Measurements from ENCODE around the gene REEP1. TPM values are rescaled to one million over a fixed set of nuclear protein-coding genes. Genes with fewer than 3 reads are reported as not detected.

The REEP1 gene
- total RNA-seq, 6 donors from 2014 or later: 4.1 to 10.4 (median 7.5) TPM

- ATAC-seq (ENCODE audit: low FRiP score in 2 of 2) (no peak), DNase-seq (no peak)
- H3K36me3 ChIP-seq: peaks cover 0 to 75% (median 39%) of the 10 kb centered on the region in 4 donors
- no peak for TF ChIP-seq POLR2A (IDR thresholded peaks at IDR 0.05)
- no peak for TF ChIP-seq EP300 (IDR thresholded peaks at IDR 0.05)
- no peak for TF ChIP-seq POLR2AphosphoS5 (IDR thresholded peaks at IDR 0.05)
- TF ChIP-seq, protein P1, sequence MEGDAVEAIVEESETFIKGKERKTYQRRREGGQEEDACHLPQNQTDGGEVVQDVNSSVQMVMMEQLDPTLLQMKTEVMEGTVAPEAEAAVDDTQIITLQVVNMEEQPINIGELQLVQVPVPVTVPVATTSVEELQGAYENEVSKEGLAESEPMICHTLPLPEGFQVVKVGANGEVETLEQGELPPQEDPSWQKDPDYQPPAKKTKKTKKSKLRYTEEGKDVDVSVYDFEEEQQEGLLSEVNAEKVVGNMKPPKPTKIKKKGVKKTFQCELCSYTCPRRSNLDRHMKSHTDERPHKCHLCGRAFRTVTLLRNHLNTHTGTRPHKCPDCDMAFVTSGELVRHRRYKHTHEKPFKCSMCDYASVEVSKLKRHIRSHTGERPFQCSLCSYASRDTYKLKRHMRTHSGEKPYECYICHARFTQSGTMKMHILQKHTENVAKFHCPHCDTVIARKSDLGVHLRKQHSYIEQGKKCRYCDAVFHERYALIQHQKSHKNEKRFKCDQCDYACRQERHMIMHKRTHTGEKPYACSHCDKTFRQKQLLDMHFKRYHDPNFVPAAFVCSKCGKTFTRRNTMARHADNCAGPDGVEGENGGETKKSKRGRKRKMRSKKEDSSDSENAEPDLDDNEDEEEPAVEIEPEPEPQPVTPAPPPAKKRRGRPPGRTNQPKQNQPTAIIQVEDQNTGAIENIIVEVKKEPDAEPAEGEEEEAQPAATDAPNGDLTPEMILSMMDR (IDR thresholded peaks at IDR 0.05): no peak
- H3K4me3 ChIP-seq: no peak overlapping the region
- H3K27ac ChIP-seq: no peak overlapping the region
- H3K9me3 ChIP-seq: no peaks in the 10 kb centered on the region
- no peaks in the 10 kb centered on the region for H3K27me3 ChIP-seq
- 91 to 95% methylated on average over 4 of the region's 4 CpGs for WGBS, 2 donors
- H3K4me1 ChIP-seq: peaks cover 0 to 8% (median 0%) of the 10 kb centered on the region in 4 donors
Observed at GRCh38 chr2:86170449-86170848, 167.0 kb downstream of the REEP1 start.

Small RNAs within 50 kb of the gene (small RNA-seq; reads per million reads assigned to genes)
- gene MIR4779: 0 reads per million in 4 donors
- 0 reads per million in 4 donors for gene RF00096
- gene RF00413: 0 reads per million in 4 donors

Other genes starting within 250 kb of the REEP1 start
- gene POLR1A, start 231.7 kb downstream of the REEP1 start, total RNA-seq: 10 to 100 TPM; 12.0 to 25.8 (median 22.1) TPM
- gene PTCD3, start 231.4 kb downstream of the REEP1 start, total RNA-seq: 10 to 100 TPM; 37.0 to 79.4 (median 64.3) TPM
- 10 to 100 TPM; 36.7 to 65.4 (median 54.8) TPM for gene IMMT, start 142.2 kb downstream of the REEP1 start, total RNA-seq
- gene MRPL35, start 138.2 kb downstream of the REEP1 start, total RNA-seq: 10 to 100 TPM in 5 of 6 donors, 1 to 10 TPM in 1; 9.9 to 21.5 (median 16.6) TPM
- gene KDM3A, start 103.7 kb upstream of the REEP1 start, total RNA-seq: 10 to 100 TPM; 24.9 to 68.9 (median 44.5) TPM
- gene CHMP3, start 225.8 kb upstream of the REEP1 start, total RNA-seq: 100 to 1,000 TPM in 3 of 6 donors, 10 to 100 TPM in 3; 68.1 to 176 (median 106) TPM